NT2/D1 (cell line): Measurements from ENCODE around the gene CSNK1A1L.

ENCODE experiments used
- SUZ12 ChIP-seq: IDR thresholded peaks from 2 replicates; pipeline ENCODE4 v1.6.1; 2011; ENCODE audit not compliant: insufficient read length, insufficient read depth; ENCODE audit errors: extremely low read depth
- YY1 ChIP-seq: IDR thresholded peaks from 2 replicates; pipeline ENCODE4 v1.6.1; 2011; ENCODE audit not compliant: insufficient read length, insufficient read depth
- ZNF274 ChIP-seq: IDR thresholded peaks from 2 replicates; pipeline ENCODE4 v1.6.1; 2011; ENCODE audit warnings: mild to moderate bottlenecking, low read depth, low read length

GRCh38 chr13:37072024-37072423, 33.4 kb downstream of the CSNK1A1L start:
- no peak for TF ChIP-seq ZNF274
- no peak for TF ChIP-seq SUZ12
- TF ChIP-seq YY1: no peak
